Ishikawa (cell line): ENCODE measurements around the gene HYCC1.

Experiments
- CEBPB ChIP-seq: IDR thresholded peaks from 2 replicates; pipeline ENCODE4 v1.6.1; 2012
- CREB1 ChIP-seq: IDR thresholded peaks from 2 replicates; pipeline ENCODE4 v1.6.1; 2012; ENCODE audit warnings: low read depth
- EGR1 ChIP-seq: IDR thresholded peaks from 2 replicates; pipeline ENCODE4 v1.6.1; 2012
- EP300 ChIP-seq: IDR thresholded peaks from 2 replicates; pipeline ENCODE4 v1.6.1; 2012; ENCODE audit warnings: borderline replicate concordance
- FOXM1 ChIP-seq: IDR thresholded peaks from 2 replicates; pipeline ENCODE4 v1.6.1; 2012; ENCODE audit warnings: low read depth, borderline replicate concordance
- MAX ChIP-seq: IDR thresholded peaks from 2 replicates; pipeline ENCODE4 v1.6.1; 2012
- NFIC ChIP-seq: IDR thresholded peaks from 2 replicates; pipeline ENCODE4 v1.6.1; 2012
- RAD21 ChIP-seq: IDR thresholded peaks from 2 replicates; pipeline ENCODE4 v1.6.1; 2012; ENCODE audit warnings: low read depth
- REST ChIP-seq: IDR thresholded peaks from 2 replicates; pipeline ENCODE4 v1.6.1; 2012; ENCODE audit warnings: low read depth, mild to moderate bottlenecking
- TAF1 ChIP-seq: IDR thresholded peaks from 2 replicates; pipeline ENCODE4 v1.6.1; 2012; ENCODE audit warnings: low read depth, mild to moderate bottlenecking
- TCF12 ChIP-seq: IDR thresholded peaks from 2 replicates; pipeline ENCODE4 v1.6.1; 2012; ENCODE audit warnings: low read depth
- TEAD4 ChIP-seq: IDR thresholded peaks from 2 replicates; pipeline ENCODE4 v1.6.1; 2012
- USF1 ChIP-seq: IDR thresholded peaks from 2 replicates; pipeline ENCODE4 v1.6.1; 2012
- YY1 ChIP-seq: IDR thresholded peaks from 2 replicates; pipeline ENCODE4 v1.6.1; 2012; ENCODE audit warnings: low read depth
- ZBTB7A ChIP-seq: IDR thresholded peaks from 2 replicates; pipeline ENCODE4 v1.6.1; 2012; ENCODE audit warnings: low read depth

HYCC1 gene

GRCh38 chr7:23024454-23024853, 10.5 kb upstream of the HYCC1 start:
- TF ChIP-seq YY1: no peak
- TF ChIP-seq TCF12: no peak
- TF ChIP-seq REST: no peak
- TF ChIP-seq TAF1: no peak
- no peak for TF ChIP-seq MAX
- TF ChIP-seq CEBPB: no peak
- no peak for TF ChIP-seq TEAD4
- TF ChIP-seq FOXM1: no peak
- no peak for TF ChIP-seq NFIC
- TF ChIP-seq CREB1: no peak
- TF ChIP-seq ZBTB7A: no peak
- TF ChIP-seq EGR1: no peak
- no peak for TF ChIP-seq RAD21
- no peak for TF ChIP-seq EP300
- TF ChIP-seq USF1: no peak

- TF ChIP-seq FOXM1 (no peak), USF1 (no peak), TEAD4 (no peak), RAD21 (no peak), CEBPB (no peak), TCF12 (no peak), CREB1 (no peak), NFIC (no peak)
Measured at GRCh38 chr7:23022851-23023250, 8.9 kb upstream of the HYCC1 start.

DNA sequence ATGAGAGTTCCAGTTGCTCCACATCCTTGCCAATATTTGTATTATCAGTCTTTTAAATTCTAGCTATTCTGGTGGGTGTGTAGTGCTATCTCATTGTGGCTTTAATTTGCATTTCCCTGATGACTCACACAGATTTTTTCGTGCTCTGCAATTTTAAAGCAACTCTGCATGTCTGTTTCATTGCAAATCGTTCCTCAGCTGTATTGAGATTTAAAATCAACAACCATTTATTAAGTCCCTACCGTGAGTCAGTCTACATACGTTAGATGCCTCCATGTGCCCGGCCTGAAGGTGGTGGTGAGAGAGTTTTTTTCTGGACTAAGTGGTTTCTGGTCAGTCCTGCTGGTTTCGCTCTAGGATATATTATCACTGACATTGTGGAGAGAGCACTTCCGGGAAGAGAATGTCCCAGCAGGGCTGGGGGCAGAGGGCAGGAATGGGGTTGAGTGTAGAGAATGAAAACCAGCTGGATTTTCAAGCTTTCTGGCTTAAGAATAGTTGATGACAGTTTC, 8.4 kb upstream of the HYCC1 start:
- no peak for TF ChIP-seq FOXM1
- no peak for TF ChIP-seq RAD21
- TF ChIP-seq REST: no peak
- no peak for TF ChIP-seq CEBPB
- TF ChIP-seq TEAD4: no peak
- TF ChIP-seq EGR1: no peak
- TF ChIP-seq EP300: no peak
- no peak for TF ChIP-seq NFIC

GRCh38 chr7:23021596-23021995, 7.7 kb upstream of the HYCC1 start:
- TF ChIP-seq CEBPB: no peak
- TF ChIP-seq NFIC: no peak

DNA sequence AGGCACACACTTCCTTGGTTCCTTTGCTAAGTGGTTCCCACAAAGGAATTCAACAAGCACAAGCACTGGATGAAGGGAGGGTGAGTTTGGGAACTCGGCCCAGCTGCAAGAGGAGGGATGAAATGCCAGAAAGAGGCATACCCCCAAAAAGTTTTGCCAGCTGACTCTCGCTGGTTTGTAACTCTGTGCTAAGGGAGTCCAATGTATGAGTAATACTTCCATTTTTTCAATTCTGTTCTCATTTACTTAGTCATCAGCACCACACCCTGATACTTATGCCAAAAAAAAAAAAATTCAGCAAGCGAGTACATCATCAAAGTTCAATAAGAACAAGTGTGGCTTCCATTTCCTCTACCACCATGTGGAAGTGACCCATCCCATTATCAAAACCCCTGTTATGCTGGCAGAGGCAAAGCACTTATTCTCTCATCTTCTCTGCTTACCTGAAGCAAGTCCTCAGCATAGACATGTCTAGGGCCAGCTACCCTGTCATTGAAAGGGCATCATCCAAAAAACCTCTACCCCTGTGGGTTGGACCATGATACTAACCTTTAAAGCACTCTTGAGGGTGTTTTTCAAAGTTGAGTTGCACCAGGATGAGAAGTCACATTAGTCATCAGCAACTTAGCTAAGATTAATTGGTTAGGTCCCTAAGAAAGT, 6.9 kb upstream of the HYCC1 start:
- TF ChIP-seq TCF12 (no peak), EGR1 (no peak), MAX (no peak), ZBTB7A (no peak), RAD21 (no peak), TAF1 (no peak), REST (no peak), FOXM1 (no peak), CREB1 (no peak), YY1 (no peak), USF1 (no peak)
